ENCODE data around the gene CASP3. TPM values are rescaled to one million over a fixed set of nuclear protein-coding genes. Genes with fewer than 3 reads are reported as not detected.

CASP3 gene
- total RNA-seq, 1 experiment from 2014 or later = 107 TPM

DNA sequence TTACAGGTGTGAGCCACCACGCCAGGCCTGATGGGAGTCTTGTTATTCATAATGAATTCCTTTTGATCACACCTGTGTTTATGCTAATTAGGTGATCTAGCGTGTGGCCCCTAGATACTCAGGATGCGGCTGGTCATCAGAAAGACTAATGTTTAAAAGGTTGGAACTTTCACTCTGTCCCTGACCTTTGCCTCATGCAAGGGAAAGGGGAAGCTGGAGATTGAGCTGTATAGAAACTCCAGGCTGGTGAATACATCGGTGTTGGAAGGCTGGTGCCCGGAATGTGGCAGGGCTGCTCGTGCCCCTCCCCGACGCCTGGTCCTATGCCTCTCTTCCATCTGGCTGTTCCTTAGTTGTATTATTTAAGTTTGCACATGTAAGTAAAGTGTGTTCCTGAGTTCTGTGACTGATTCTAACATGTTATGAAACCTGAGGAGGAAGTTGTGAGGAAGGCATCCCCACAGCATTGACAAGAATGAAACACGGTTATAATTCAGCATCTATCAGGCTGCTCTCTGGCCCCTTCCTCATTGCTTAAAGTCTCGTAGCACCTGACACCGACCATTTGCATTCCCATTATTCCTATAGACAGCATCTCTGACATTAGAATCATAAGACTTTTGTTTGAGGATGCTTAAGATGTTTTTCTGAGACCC lies 28.9 kb downstream of the CASP3 start:
- no peak overlapping the region for H2BK120ac ChIP-seq (ENCODE audit: low read depth, low read length, poor library complexity, severe bottlenecking)
- no peak overlapping the region for H2BK20ac ChIP-seq (ENCODE audit: low read depth, low read length, poor library complexity, severe bottlenecking)
- no peak overlapping the region for H3T11ph ChIP-seq (ENCODE audit: low read length)
- H4K5ac ChIP-seq (ENCODE audit: insufficient read length, low read depth, low read length) = no peak overlapping the region
- no peak overlapping the region for H3K56ac ChIP-seq (ENCODE audit: insufficient read length, low read depth, low read length)
- no peak overlapping the region for H3K4me2 ChIP-seq (ENCODE audit: insufficient read depth, insufficient read length, low read length)
- no peaks in the 10 kb centered on the region for H4K20me1 ChIP-seq (ENCODE audit: control insufficient read depth, insufficient read depth, insufficient read length)
- no peak overlapping the region for H2AK5ac ChIP-seq (ENCODE audit: insufficient read length, low read length)
- H4K91ac ChIP-seq (ENCODE audit: insufficient read length, low read depth, low read length) = no peak overlapping the region
- no peak overlapping the region for H3K18ac ChIP-seq (ENCODE audit: insufficient read length, low read depth, low read length)
- no peak overlapping the region for H4K8ac ChIP-seq (replicated peaks; ENCODE audit: insufficient read length, low read depth, low read length)
- Mint-ChIP-seq H3K9me3 (peaks cover 14 to 22% of the 10 kb centered on the region in 2 experiments), H3K36me3 (ENCODE audit: insufficient read depth in 1 of 3, low read depth in 3 of 3) (peaks cover 32 to 54% (median 33%) of the 10 kb centered on the region in 3 experiments), H3K27ac (peak overlapping the region in 1 of 3 experiments; percentile 28; a peak in 1 of 7 replicates), H3K4me1 (peaks cover 40 to 49% of the 10 kb centered on the region in 2 experiments), H3K4me3 (no peak overlapping the region), H3K27me3 (ENCODE audit: low read depth) (no peaks in the 10 kb centered on the region)
- H3K79me1 ChIP-seq (ENCODE audit: insufficient read depth, low read depth, low read length, poor library complexity, severe bottlenecking) = no peaks in the 10 kb centered on the region
- no peak overlapping the region for H3K4ac ChIP-seq (ENCODE audit: low read depth, low read length)
- no peak overlapping the region for H2AFZ ChIP-seq (ENCODE audit: low read length)
- no peak overlapping the region for H3K23ac ChIP-seq (ENCODE audit: insufficient read length, low read depth, low read length)
- no CpG with 5 or more reads among the region's 11 CpGs for WGBS (ENCODE audit: extremely low coverage, insufficient read length, low lambda C conversion rate)
- peaks cover 4% of the 10 kb centered on the region; the same call in 1 of the 2 replicates for H3K4me1 ChIP-seq (ENCODE audit: insufficient read depth, low read length)
- H3K27me3 ChIP-seq (ENCODE audit: insufficient read depth, low read length) = no peaks in the 10 kb centered on the region
- H2BK5ac ChIP-seq (ENCODE audit: insufficient read length, low read length) = no peak overlapping the region
- H2BK15ac ChIP-seq (ENCODE audit: low read depth, low read length) = no peak overlapping the region
- H2BK12ac ChIP-seq (ENCODE audit: insufficient read length, low read depth, low read length) = no peak overlapping the region
- H3K9ac ChIP-seq (ENCODE audit: extremely low read depth, insufficient read length, low read length) = no peak overlapping the region
- H3K14ac ChIP-seq (ENCODE audit: insufficient read depth, low read length) = no peak overlapping the region
- no peaks in the 10 kb centered on the region for H3K9me3 ChIP-seq (ENCODE audit: control insufficient read depth, low read depth, low read length)
- no peaks in the 10 kb centered on the region for H3K79me2 ChIP-seq (ENCODE audit: insufficient read depth, low read length)
- DNase-seq = no peak
- TF ChIP-seq, protein P1, sequence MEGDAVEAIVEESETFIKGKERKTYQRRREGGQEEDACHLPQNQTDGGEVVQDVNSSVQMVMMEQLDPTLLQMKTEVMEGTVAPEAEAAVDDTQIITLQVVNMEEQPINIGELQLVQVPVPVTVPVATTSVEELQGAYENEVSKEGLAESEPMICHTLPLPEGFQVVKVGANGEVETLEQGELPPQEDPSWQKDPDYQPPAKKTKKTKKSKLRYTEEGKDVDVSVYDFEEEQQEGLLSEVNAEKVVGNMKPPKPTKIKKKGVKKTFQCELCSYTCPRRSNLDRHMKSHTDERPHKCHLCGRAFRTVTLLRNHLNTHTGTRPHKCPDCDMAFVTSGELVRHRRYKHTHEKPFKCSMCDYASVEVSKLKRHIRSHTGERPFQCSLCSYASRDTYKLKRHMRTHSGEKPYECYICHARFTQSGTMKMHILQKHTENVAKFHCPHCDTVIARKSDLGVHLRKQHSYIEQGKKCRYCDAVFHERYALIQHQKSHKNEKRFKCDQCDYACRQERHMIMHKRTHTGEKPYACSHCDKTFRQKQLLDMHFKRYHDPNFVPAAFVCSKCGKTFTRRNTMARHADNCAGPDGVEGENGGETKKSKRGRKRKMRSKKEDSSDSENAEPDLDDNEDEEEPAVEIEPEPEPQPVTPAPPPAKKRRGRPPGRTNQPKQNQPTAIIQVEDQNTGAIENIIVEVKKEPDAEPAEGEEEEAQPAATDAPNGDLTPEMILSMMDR (conservative IDR thresholded peaks at IDR 0.05) = no peak
- H3K27ac ChIP-seq (ENCODE audit: insufficient read length, low read depth, low read length) = no peak overlapping the region
- H3K23me2 ChIP-seq (ENCODE audit: insufficient read length, low read depth, low read length, poor library complexity, severe bottlenecking) = no peaks in the 10 kb centered on the region

Measured in H9 (cell line).